PC-3 (cell line): ENCODE measurements around the gene SKIC2.

Experiments used
- EZH2 ChIP-seq: fragments of 300-600 bp; sonication (generic); IDR thresholded peaks from one replicate; pipeline ENCODE4 v1.6.1; 2017; ENCODE audit warnings: antibody characterized with exemption, mild to moderate bottlenecking, low read length; ENCODE audit not compliant: unreplicated experiment
- EZH2phosphoT487 ChIP-seq: fragments of 300-600 bp; sonication (generic); IDR thresholded peaks from 2 replicates; pipeline ENCODE4 v1.6.1; 2018; ENCODE audit warnings: mild to moderate bottlenecking, antibody characterized with exemption, low read length, borderline replicate concordance
- TF ChIP-seq, protein P1 (sequence below): fragments of 300-600 bp; sonication (generic); conservative IDR thresholded peaks from 2 replicates; pipeline ENCODE4 v1.5.1; 2017; ENCODE audit warnings: antibody characterized with exemption, low read depth, mild to moderate bottlenecking, low read length

DNA sequence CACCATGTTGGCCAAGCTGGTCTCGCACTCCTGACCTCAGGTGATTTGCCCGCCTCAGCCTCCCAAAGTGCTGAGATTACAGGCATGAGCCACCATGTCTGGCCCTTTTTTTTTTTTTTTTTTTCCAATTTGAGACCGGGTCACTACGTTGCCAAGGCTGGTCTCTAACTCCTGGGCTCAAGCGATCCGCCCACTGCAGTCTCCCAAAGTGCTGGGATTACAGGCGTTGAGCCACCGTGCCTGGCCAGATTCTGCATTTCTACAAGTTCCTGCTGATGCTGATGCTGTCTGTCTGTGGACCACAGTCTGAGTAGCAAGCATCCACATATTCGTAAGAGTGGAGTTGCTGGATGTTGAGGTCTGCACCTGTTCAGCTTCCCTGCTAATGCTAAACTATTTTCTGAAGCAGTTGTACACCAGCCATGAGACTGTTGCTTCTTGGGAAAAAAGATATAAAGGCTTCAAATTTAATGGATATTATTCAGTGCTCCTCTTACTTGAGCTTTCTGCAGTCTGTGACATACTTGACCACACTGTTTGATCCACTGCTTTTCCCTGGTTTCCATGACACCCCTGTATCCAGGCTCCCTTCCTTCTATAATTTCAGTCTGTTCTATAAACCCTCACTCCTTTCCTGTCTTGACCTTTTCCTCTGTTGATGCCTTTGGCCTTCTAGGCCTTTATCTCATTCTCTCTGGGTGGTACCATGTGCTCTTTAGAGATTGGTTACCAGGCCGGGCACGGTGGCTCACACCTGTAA, 47.0 kb upstream of the SKIC2 start:
- TF ChIP-seq EZH2phosphoT487 (no peak), EZH2 (no peak)
- TF ChIP-seq, protein P1, sequence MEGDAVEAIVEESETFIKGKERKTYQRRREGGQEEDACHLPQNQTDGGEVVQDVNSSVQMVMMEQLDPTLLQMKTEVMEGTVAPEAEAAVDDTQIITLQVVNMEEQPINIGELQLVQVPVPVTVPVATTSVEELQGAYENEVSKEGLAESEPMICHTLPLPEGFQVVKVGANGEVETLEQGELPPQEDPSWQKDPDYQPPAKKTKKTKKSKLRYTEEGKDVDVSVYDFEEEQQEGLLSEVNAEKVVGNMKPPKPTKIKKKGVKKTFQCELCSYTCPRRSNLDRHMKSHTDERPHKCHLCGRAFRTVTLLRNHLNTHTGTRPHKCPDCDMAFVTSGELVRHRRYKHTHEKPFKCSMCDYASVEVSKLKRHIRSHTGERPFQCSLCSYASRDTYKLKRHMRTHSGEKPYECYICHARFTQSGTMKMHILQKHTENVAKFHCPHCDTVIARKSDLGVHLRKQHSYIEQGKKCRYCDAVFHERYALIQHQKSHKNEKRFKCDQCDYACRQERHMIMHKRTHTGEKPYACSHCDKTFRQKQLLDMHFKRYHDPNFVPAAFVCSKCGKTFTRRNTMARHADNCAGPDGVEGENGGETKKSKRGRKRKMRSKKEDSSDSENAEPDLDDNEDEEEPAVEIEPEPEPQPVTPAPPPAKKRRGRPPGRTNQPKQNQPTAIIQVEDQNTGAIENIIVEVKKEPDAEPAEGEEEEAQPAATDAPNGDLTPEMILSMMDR: no peak
